Measurements from ENCODE around the gene ORAI1. TPM values are rescaled to one million over a fixed set of nuclear protein-coding genes. Genes with fewer than 3 reads are reported as not detected.
"Not testable (repeated sequence)": the region's sequence is repeated elsewhere in the genome, so short reads cannot be mapped to it uniquely, and the experiment has no call there.

The ORAI1 gene
- total RNA-seq, 4 donors from 2014 or later = 1.8 to 20.0 (median 13.8) TPM

- no peaks in the 10 kb centered on the region for H3K27me3 ChIP-seq
- no peak for DNase-seq
- no peaks in the 10 kb centered on the region for H3K36me3 ChIP-seq
- H3K9me3 ChIP-seq = no peaks in the 10 kb centered on the region
- no peaks in the 10 kb centered on the region for H3K4me1 ChIP-seq
- intact Hi-C loops (cut with DNase I; ENCODE audit: low total_unique reads) = no loop called here
- H3K4me3 ChIP-seq = no peak overlapping the region
- no peak for TF ChIP-seq POLR2A (IDR thresholded peaks at IDR 0.05)
- no peak for TF ChIP-seq CTCF (IDR thresholded peaks at IDR 0.05)
- no peak overlapping the region for H3K27ac ChIP-seq
These were observed 49.9 kb downstream of the ORAI1 start for GRCh38 chr12:121676190-121676589.

- Histone ChIP-seq H3K27ac (no peak overlapping the region), H3K4me3 (no peak overlapping the region), H3K27me3 (no peaks in the 10 kb centered on the region), H3K4me1 (no peaks in the 10 kb centered on the region), H3K9me3 (no peaks in the 10 kb centered on the region), H3K36me3 (no peaks in the 10 kb centered on the region)
- DNase-seq = no peak
- TF ChIP-seq POLR2A (IDR thresholded peaks at IDR 0.05) (no peak), CTCF (IDR thresholded peaks at IDR 0.05) (no peak)
- intact Hi-C loops (cut with DNase I; ENCODE audit: low total_unique reads) = no loop called here
These were observed 52.0 kb downstream of the ORAI1 start for GRCh38 chr12:121678305-121678704.

DNA sequence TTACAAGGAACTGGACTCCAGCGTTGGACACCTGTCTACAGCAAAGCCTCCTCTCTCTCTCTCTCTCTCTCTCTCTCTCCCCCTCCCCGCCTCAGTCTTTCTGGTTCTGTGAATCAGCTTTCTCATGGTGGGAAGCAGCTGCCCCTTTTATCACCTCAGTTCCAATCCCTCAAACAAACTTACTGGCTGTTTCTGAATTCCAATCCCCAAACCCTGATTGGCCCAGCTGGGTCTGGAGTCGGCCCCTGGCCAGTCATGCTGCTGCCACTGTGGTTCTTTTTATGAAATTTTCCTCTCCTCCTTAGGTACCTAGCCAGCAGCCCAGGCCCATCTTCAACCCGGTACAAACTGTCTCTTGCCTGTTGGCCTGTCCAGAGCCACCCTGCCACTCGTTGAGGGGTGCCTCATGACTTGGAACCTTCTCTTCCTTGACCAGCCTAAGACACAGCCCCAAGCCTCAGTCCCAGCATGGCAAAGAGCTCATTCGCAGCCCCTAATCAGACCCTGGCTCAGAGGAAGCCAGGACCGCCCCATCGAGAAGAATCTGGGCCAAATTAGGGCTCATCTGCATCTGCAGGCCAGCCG is 52.5 kb downstream of the ORAI1 start:
- H3K36me3 ChIP-seq = no peaks in the 10 kb centered on the region
- H3K4me3 ChIP-seq = no peak overlapping the region
- intact Hi-C loops (cut with DNase I; ENCODE audit: low total_unique reads) = no loop called here
- no peaks in the 10 kb centered on the region for H3K9me3 ChIP-seq
- H3K27ac ChIP-seq = no peak overlapping the region
- TF ChIP-seq CTCF (IDR thresholded peaks at IDR 0.05) = no peak
- TF ChIP-seq POLR2A (IDR thresholded peaks at IDR 0.05) = no peak
- DNase-seq = no peak
- H3K27me3 ChIP-seq = no peaks in the 10 kb centered on the region
- H3K4me1 ChIP-seq = no peaks in the 10 kb centered on the region

- H3K4me1 ChIP-seq, H3K27me3 ChIP-seq, H3K9me3 ChIP-seq, H3K36me3 ChIP-seq, H3K4me3 ChIP-seq, DNase-seq, H3K27ac ChIP-seq: not testable (repeated sequence)
- intact Hi-C loops (cut with DNase I; ENCODE audit: low total_unique reads) = loop anchor here (10.0 kb wide), 1 partner anchor 125 kb away; no protein-coding TSS in a partner anchor
These were observed 53.4 kb downstream of the ORAI1 start for GRCh38 chr12:121679661-121680197.

DNA sequence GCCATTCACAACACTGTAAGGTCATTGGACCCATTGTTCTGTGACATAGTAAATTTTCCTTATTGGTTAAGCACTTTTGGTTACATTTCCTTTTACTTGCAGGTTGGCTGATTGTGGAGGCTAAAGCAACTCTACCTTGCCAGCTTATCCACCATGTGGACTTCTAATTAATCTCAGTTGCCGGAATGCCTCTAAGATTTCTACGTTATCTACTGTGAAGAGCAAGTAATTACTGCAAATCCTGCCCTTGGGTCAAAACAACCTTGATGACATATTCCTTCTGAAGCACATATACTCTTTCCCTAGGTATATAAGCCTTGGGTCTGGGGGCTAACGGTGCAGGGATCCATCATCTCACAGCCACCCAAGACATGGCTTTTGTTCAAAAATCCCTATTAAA is 62.6 kb downstream of the ORAI1 start:
- Histone ChIP-seq H3K27me3 (no peaks in the 10 kb centered on the region), H3K9me3 (no peaks in the 10 kb centered on the region), H3K4me3 (no peak overlapping the region), H3K36me3 (no peaks in the 10 kb centered on the region), H3K4me1 (no peaks in the 10 kb centered on the region), H3K27ac (no peak overlapping the region)
- intact Hi-C loops (cut with DNase I; ENCODE audit: low total_unique reads) = loop anchor here (10.0 kb wide), 1 partner anchor 134 kb away; no protein-coding TSS in a partner anchor
- no peak for DNase-seq
- TF ChIP-seq CTCF (IDR thresholded peaks at IDR 0.05) (no peak), POLR2A (IDR thresholded peaks at IDR 0.05) (no peak)
